Heart left ventricle (tissue), 13 donors: ENCODE data around the gene PIGR.

Source experiments
- CTCF ChIP-seq, 12 donors: fragments of 200-600 bp; sonication (generic) in 4 of 12; IDR thresholded peaks; one replicate each; pipeline versions ENCODE4 v1.5.0 to v1.8.0; 2018 to 2022; ENCODE audit warnings: antibody characterized with exemption in 12 of 12, mild to moderate bottlenecking in 5 of 12
- POLR2A ChIP-seq, 2 donors: fragments of 450-650 bp; IDR thresholded peaks; one replicate each; pipeline ENCODE4 v1.6.1; 2017; ENCODE audit warnings: antibody characterized with exemption in 2 of 2, mild to moderate bottlenecking in 2 of 2, moderate library complexity in 2 of 2
- donor health status: ischemic (EF 13 %, LVEDD 7.1; RV severe dilation, severe dysfunction).
- donor health status: DM: no; HTN: yes; CAD: no.
- donor health status: DM: no; HTN: no; CAD: no.
- donor health status: ischemic (EF 25% LVEDD 6.9; RV normal size, moderate dysfunction).
- donor health status: ischemic (EF 25% LVEDD 5.7; RV mildly dilated, moderate dysfunction).
- donor health status: ischemic (EF 35%, LVEDD 5.7; RV mildly dilated, moderate dysfunction).
- donor health status: nonischemic (EF 11% LVEDD 7.7; RV severe dilation, severe dysfunction).
- donor health status: DM: yes; HTN: yes; CAD: no.
- donor health status: PGD.
- donor health status: ischemic (EF 29% LVEDD 5.4; RV normal size, mild dysfunction).
- donor health status: nonischemic (EF 23%, LVEDD 6.1; RV moderate dilation, normal function).

GRCh38 chr1:206965781-206966180, 19.5 kb upstream of the PIGR start:
- no peak for TF ChIP-seq POLR2A (IDR thresholded peaks at IDR 0.05)
- no peak for TF ChIP-seq CTCF (IDR thresholded peaks at IDR 0.05)
